ENCODE results near the gene DPYD.

Gene DPYD

DNA sequence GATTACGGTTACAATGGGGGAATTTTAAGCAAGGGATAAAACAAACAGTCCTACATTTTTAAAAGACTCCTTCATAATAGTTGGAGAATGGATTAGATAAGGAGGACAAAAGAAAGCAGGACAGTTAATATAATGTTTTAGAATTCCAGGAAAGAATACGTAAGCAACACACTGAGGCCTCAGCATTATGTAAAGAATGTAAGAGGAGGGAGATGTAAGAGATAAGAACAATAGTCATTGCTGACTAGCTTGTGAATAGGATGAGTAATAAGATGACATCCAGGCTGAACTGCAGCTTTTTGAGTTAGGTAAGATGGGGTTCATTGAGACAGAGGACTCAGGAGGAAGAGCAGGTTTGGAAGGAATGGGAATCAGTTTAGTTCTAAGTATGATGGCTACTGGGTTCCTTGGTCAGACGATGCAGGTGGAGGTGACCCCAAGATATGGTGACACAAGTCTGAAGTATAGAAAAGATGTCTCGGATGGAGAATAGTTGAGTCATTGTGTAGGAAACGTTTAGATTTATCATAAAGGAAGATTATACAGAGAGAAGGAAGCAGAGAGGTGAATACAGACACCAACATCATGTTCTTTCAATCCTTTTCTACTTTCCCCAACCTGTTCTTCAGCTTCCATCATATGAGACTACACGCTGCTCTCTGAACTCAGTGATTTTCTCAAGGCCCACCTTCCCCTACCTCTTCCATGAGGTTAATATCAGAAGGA lies 826.4 kb downstream of the DPYD start:
- Histone ChIP-seq H3K9me3 (ENCODE audit: low read length) (no peaks in the 10 kb centered on the region), H3K27ac (ENCODE audit: low read depth, low read length, poor library complexity, severe bottlenecking) (no peak overlapping the region), H3K36me3 (ENCODE audit: insufficient read depth, low read length) (no peaks in the 10 kb centered on the region), H3F3A (ENCODE audit: insufficient read depth, low read length) (no peaks in the 10 kb centered on the region), H3K4me2 (ENCODE audit: low read length) (no peak overlapping the region), H3K4me1 (ENCODE audit: insufficient read depth, low read length, severe bottlenecking) (no peaks in the 10 kb centered on the region), H4K20me1 (ENCODE audit: insufficient read depth, low read length) (no peaks in the 10 kb centered on the region), H3K9me2 (ENCODE audit: low read depth, low read length) (no peaks in the 10 kb centered on the region), H3K9ac (ENCODE audit: low read length) (no peak overlapping the region), H3K4me3 (ENCODE audit: low read depth, low read length, poor library complexity, severe bottlenecking) (no peak overlapping the region), H3K79me2 (ENCODE audit: insufficient read depth, low read length) (no peaks in the 10 kb centered on the region), H3K27me3 (ENCODE audit: insufficient read depth, low read length) (no peaks in the 10 kb centered on the region), H2AFZ (ENCODE audit: low read length) (no peak overlapping the region)
- no peak for TF ChIP-seq EZH2 (IDR thresholded peaks at IDR 0.05; ENCODE audit: borderline replicate concordance, low read length)
- TF ChIP-seq, protein P1, sequence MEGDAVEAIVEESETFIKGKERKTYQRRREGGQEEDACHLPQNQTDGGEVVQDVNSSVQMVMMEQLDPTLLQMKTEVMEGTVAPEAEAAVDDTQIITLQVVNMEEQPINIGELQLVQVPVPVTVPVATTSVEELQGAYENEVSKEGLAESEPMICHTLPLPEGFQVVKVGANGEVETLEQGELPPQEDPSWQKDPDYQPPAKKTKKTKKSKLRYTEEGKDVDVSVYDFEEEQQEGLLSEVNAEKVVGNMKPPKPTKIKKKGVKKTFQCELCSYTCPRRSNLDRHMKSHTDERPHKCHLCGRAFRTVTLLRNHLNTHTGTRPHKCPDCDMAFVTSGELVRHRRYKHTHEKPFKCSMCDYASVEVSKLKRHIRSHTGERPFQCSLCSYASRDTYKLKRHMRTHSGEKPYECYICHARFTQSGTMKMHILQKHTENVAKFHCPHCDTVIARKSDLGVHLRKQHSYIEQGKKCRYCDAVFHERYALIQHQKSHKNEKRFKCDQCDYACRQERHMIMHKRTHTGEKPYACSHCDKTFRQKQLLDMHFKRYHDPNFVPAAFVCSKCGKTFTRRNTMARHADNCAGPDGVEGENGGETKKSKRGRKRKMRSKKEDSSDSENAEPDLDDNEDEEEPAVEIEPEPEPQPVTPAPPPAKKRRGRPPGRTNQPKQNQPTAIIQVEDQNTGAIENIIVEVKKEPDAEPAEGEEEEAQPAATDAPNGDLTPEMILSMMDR (IDR thresholded peaks at IDR 0.05; ENCODE audit: low read length): no peak

DNA sequence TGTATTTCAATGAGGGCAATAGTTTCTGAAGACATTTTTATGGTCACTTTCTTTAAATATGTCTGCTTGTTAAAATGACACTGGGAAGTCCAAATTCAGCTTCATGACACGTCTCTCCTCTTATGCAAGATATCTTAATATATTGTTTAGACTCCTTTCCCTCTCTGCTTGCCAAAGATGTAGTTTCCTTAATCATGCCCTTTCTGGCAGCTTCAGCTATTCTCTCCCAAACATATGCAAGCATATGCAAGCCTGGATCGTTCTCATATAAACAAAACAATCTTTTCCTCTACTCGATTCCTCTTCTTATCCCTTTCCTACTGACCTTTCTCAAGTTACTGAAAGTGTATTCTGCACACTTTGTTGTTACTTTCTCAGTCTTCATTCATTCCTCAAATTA lies 827.1 kb downstream of the DPYD start:
- Histone ChIP-seq H3K9ac (ENCODE audit: low read length) (no peak overlapping the region), H3K9me2 (ENCODE audit: low read depth, low read length) (no peaks in the 10 kb centered on the region), H3K9me3 (ENCODE audit: low read length) (no peaks in the 10 kb centered on the region), H4K20me1 (ENCODE audit: insufficient read depth, low read length) (no peaks in the 10 kb centered on the region), H3K4me2 (ENCODE audit: low read length) (no peak overlapping the region), H3K4me3 (ENCODE audit: low read depth, low read length, poor library complexity, severe bottlenecking) (no peak overlapping the region), H3K27ac (ENCODE audit: low read depth, low read length, poor library complexity, severe bottlenecking) (no peak overlapping the region), H3K27me3 (ENCODE audit: insufficient read depth, low read length) (no peaks in the 10 kb centered on the region), H3K79me2 (ENCODE audit: insufficient read depth, low read length) (no peaks in the 10 kb centered on the region), H3K4me1 (ENCODE audit: insufficient read depth, low read length, severe bottlenecking) (no peaks in the 10 kb centered on the region), H3F3A (ENCODE audit: insufficient read depth, low read length) (no peaks in the 10 kb centered on the region), H3K36me3 (ENCODE audit: insufficient read depth, low read length) (no peaks in the 10 kb centered on the region), H2AFZ (ENCODE audit: low read length) (no peak overlapping the region)
- TF ChIP-seq, protein P1 (IDR thresholded peaks at IDR 0.05; ENCODE audit: low read length): no peak
- TF ChIP-seq EZH2 (IDR thresholded peaks at IDR 0.05; ENCODE audit: borderline replicate concordance, low read length): no peak

DNA sequence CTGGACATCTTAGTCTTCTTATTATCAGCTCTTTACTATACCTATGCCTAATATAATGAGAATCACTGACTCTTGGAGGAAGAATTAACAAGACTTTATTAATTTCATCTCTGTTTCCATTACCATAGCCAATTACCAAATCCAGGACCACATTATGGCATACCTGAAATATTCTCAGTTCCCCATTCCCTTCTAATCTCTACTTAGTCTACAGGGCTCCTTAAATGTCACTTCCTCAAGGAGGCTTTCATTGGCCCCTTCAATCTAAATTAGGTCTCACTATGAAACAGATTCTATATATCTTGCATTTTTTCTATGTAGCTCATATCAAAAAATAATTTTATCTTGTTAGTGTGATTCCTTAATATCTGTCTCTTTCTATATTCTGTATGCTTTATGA lies 828.0 kb downstream of the DPYD start:
- Histone ChIP-seq H3K9me2 (ENCODE audit: low read depth, low read length) (no peaks in the 10 kb centered on the region), H3K4me1 (ENCODE audit: insufficient read depth, low read length, severe bottlenecking) (no peaks in the 10 kb centered on the region), H3K9ac (ENCODE audit: low read length) (no peak overlapping the region), H3K4me3 (ENCODE audit: low read depth, low read length, poor library complexity, severe bottlenecking) (no peak overlapping the region), H3K27me3 (ENCODE audit: insufficient read depth, low read length) (no peaks in the 10 kb centered on the region), H4K20me1 (ENCODE audit: insufficient read depth, low read length) (no peaks in the 10 kb centered on the region), H3K36me3 (ENCODE audit: insufficient read depth, low read length) (no peaks in the 10 kb centered on the region), H3F3A (ENCODE audit: insufficient read depth, low read length) (no peaks in the 10 kb centered on the region), H3K9me3 (ENCODE audit: low read length) (no peaks in the 10 kb centered on the region), H3K27ac (ENCODE audit: low read depth, low read length, poor library complexity, severe bottlenecking) (no peak overlapping the region), H3K79me2 (ENCODE audit: insufficient read depth, low read length) (no peaks in the 10 kb centered on the region), H3K4me2 (ENCODE audit: low read length) (no peak overlapping the region), H2AFZ (ENCODE audit: low read length) (no peak overlapping the region)
- TF ChIP-seq EZH2 (IDR thresholded peaks at IDR 0.05; ENCODE audit: borderline replicate concordance, low read length): no peak
- TF ChIP-seq, protein P1 (IDR thresholded peaks at IDR 0.05; ENCODE audit: low read length): no peak

Data from OCI-LY1 (cell line).